Heart left ventricle (tissue), 11 donors: ENCODE measurements around the gene PPID. TPM values are rescaled to one million over a fixed set of nuclear protein-coding genes. Genes with fewer than 3 reads are reported as not detected.

Experiments
- polyA plus RNA-seq, 2 donors: library from polyadenylated mRNA; stranded (reverse); fragments of 200-250 nt; gene quantifications; one replicate each; pipeline ENCODE4 v1.2.3, GENCODE V29; 2013
- total RNA-seq, 9 donors: library from RNA; depleted of rRNA in 2 of 9; stranded (reverse); fragments of >200 nt in 2 of 9; fragmentation: NEBNext Ultra II Directional in 3 of 9; extraction: Animal tissue kit (Norgen Biotek cat#: 25700) in 3 of 9; gene quantifications; one replicate each; pipeline versions ENCODE4 v1.1.0 to v1.2.4, GENCODE V29; 2016 to 2023
- donor health status: ischemic (EF 13 %, LVEDD 7.1; RV severe dilation, severe dysfunction).
- donor health status: healthy with polysubstance abuse.
- donor health status: DM: no; HTN: yes; CAD: no.
- donor health status: DM: no; HTN: no; CAD: no.
- donor health status: ischemic (EF 25% LVEDD 5.7; RV mildly dilated, moderate dysfunction).
- donor health status: healthy.
- donor health status: DM: yes; HTN: yes; CAD: no.
- donor health status: PGD.
- donor health status: nonischemic (EF 23%, LVEDD 6.1; RV moderate dilation, normal function).

The PPID gene
- total and polyA plus RNA-seq, 11 donors = 24.1 to 55.3 (median 32.1) TPM

Other genes with a start within 250 kb of the PPID start
- gene RXFP1, start 201.5 kb downstream of the PPID start, total RNA-seq = not detected
- not detected for gene RXFP1, start 201.5 kb downstream of the PPID start, polyA plus RNA-seq
- 1 to 10 TPM; 2.0 to 8.1 (median 4.5) TPM for gene C4orf46, start 51.5 kb downstream of the PPID start, total RNA-seq
- gene C4orf46, start 51.5 kb downstream of the PPID start, polyA plus RNA-seq = 1 to 10 TPM; 2.4 to 2.8 TPM
- gene ETFDH, start 51.1 kb downstream of the PPID start, total RNA-seq = 100 to 1,000 TPM; 116 to 289 (median 221) TPM
- 100 to 1,000 TPM in 1 of 2 donors, 10 to 100 TPM in 1; 56.1 to 259 TPM for gene ETFDH, start 51.1 kb downstream of the PPID start, polyA plus RNA-seq
- 10 to 100 TPM; 32.4 to 87.4 (median 44.7) TPM for gene FNIP2, start 45.6 kb upstream of the PPID start, total RNA-seq
- gene FNIP2, start 45.6 kb upstream of the PPID start, polyA plus RNA-seq = 10 to 100 TPM; 14.5 to 36.8 TPM